ENCODE data around the gene CDC25B.

CDC25B gene

DNA sequence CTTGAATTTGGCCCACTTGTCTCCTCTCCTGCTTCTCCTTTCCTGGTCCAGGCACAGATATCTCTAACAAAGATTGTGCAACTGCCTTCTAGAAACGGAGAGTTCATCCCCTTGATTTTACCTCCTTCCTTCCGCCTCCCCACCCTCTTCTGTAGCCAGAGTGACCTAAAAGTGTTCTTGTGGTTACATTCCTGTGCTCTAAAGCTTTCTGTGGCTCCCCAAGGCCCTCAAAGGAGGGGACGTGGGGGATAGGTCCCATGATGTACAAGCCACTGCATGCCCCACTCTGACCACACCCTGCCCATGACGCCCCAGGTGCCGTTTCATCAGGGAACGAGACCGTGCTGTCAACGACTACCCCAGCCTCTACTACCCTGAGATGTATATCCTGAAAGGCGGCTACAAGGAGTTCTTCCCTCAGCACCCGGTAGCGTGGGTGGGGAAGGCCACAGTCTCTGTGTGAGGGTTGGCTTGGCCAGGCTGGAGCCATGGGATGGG lies 8.2 kb downstream of the CDC25B start:
- TF ChIP-seq, protein P1, sequence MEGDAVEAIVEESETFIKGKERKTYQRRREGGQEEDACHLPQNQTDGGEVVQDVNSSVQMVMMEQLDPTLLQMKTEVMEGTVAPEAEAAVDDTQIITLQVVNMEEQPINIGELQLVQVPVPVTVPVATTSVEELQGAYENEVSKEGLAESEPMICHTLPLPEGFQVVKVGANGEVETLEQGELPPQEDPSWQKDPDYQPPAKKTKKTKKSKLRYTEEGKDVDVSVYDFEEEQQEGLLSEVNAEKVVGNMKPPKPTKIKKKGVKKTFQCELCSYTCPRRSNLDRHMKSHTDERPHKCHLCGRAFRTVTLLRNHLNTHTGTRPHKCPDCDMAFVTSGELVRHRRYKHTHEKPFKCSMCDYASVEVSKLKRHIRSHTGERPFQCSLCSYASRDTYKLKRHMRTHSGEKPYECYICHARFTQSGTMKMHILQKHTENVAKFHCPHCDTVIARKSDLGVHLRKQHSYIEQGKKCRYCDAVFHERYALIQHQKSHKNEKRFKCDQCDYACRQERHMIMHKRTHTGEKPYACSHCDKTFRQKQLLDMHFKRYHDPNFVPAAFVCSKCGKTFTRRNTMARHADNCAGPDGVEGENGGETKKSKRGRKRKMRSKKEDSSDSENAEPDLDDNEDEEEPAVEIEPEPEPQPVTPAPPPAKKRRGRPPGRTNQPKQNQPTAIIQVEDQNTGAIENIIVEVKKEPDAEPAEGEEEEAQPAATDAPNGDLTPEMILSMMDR (IDR thresholded peaks at IDR 0.05; ENCODE audit: insufficient read depth, low read depth, low read length, missing control alignments) = no peak
- no peak overlapping the region for H3K4me3 ChIP-seq (ENCODE audit: low read depth, low read length)
- DNase-seq (ENCODE audit: low read depth) = no peak

DNA sequence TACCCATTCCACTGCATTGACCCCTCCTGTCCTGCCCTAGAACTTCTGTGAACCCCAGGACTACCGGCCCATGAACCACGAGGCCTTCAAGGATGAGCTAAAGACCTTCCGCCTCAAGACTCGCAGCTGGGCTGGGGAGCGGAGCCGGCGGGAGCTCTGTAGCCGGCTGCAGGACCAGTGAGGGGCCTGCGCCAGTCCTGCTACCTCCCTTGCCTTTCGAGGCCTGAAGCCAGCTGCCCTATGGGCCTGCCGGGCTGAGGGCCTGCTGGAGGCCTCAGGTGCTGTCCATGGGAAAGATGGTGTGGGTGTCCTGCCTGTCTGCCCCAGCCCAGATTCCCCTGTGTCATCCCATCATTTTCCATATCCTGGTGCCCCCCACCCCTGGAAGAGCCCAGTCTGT lies 8.7 kb downstream of the CDC25B start:
- no peak for DNase-seq (ENCODE audit: low read depth)
- TF ChIP-seq, protein P1 (IDR thresholded peaks at IDR 0.05; ENCODE audit: insufficient read depth, low read depth, low read length, missing control alignments) = no peak
- H3K4me3 ChIP-seq (ENCODE audit: low read depth, low read length) = no peak overlapping the region

DNA sequence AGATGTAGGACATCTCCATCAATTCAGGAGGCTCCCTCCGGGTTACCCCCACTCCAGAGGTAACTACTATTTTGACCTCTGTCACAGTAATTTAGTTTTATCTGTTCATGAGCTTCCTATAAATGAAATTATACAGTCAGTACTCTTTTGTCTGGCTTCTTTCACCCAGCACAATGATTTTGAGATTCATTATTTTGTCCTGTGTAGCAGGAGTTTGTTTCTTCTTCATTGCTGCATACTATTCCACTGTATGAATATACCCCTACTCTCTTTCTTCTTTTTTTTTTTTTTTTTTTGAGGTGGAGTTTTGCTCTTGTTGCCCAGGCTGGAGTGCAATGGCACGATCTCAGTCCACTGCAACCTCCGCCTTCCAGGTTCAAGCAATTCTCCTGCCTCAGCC lies 12.4 kb downstream of the CDC25B start:
- DNase-seq (ENCODE audit: low read depth) = no peak
- TF ChIP-seq, protein P1 (IDR thresholded peaks at IDR 0.05; ENCODE audit: insufficient read depth, low read depth, low read length, missing control alignments) = no peak
- H3K4me3 ChIP-seq (ENCODE audit: low read depth, low read length) = no peak overlapping the region

DNA sequence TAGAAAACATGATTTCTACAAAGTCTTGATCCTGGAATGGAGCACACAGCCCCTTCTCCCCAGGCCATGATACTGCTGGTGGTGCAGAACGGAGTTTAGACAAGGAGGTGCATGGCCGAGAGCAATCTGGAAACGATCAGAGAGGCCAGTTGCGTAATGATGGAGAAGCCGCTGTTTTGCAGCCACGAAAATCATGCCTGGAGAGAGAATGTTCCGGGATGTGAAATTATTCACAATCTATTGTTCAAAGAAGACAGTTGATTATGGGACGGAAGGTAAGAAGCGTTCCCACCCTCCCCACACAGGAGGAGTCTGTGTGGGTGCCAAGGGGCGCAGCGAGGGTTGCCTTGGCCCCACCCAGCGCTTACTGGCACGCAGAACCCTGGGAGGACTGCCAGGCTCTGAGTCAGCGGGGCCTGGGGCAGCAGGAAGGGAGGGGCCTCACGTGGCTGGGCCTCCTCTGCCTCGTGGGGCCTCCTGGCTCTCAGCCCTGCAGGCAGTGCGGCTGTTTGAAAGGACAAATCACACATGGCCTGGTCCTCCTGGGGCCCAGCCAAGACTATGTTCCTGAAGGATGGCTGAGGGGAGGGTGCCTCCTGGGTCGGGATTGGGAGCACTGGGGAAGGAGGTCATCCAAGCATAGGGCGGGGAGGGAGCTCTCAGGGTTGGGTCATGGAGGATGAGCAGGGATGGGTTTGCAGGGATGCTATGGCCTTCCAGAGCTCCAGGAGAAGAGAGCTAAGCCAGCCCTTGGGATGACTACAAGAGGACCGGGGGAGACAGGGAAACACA lies 15.6 kb downstream of the CDC25B start:
- no peak overlapping the region for H3K4me3 ChIP-seq (ENCODE audit: low read depth, low read length)
- TF ChIP-seq, protein P1 (IDR thresholded peaks at IDR 0.05; ENCODE audit: insufficient read depth, low read depth, low read length, missing control alignments) = no peak
- DNase-seq (ENCODE audit: low read depth) = no peak

GRCh38 chr20:3812259-3812681 lies 16.2 kb downstream of the CDC25B start:
- DNase-seq (ENCODE audit: low read depth) = no peak
- TF ChIP-seq, protein P1 (IDR thresholded peaks at IDR 0.05; ENCODE audit: insufficient read depth, low read depth, low read length, missing control alignments) = no peak
- no peak overlapping the region for H3K4me3 ChIP-seq (ENCODE audit: low read depth, low read length)

DNA sequence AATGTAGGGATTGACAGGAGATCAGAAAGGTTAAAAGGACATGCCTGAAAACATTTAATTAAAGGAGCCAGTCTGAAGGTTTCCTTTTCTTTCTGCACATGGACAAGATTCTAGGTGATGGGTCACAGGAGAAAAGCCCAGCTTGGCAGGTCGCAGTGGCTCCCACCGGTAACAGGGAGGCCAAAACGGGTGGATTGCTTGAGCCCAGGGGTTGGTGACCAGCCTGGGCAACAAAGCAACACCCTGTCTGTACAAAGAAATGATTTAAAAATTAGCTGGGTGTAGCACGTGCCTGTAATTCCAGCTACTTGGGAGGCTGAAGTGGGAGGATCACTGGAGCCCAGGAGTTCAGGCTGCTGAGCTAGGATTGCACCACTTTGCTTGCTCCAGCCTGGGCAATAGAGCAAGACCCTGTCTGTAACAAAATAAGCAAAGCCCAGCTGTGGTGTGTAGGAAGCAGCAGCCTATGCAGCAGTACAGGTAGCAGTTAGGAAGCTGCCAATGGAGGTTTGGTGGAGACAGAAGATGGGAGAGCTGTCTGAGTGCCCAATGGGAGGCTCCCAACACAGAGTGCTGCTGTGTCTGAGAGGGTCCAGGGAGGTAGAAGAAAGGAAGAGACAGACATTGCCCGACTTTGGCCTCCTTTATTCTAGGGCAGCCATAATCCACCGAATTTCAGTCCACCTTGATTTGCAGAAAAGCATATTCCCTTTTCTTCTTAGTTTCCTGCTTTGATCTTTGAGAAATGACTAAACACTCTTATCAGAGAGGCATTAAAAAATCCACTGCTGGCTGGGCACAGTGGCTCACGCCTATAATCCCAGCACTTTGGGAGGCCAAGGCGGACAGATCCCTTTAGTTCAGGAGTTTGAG lies 17.1 kb downstream of the CDC25B start:
- no peak overlapping the region for H3K4me3 ChIP-seq (ENCODE audit: low read depth, low read length)
- TF ChIP-seq, protein P1 (IDR thresholded peaks at IDR 0.05; ENCODE audit: insufficient read depth, low read depth, low read length, missing control alignments) = no peak
- no peak for DNase-seq (ENCODE audit: low read depth)

Measured in GM12865 (cell line).